HG03095 (cell line): Measurements from ENCODE around the gene MTM1.
A peak's percentile ranks its signal among the peaks of the same experiment; 100 is the strongest.

ENCODE experiments used
- ATAC-seq: cut with Tn5 transposase; IDR thresholded peaks from one replicate; pipeline ENCODE4 v1.9.1; 2021; ENCODE audit warnings: moderate library complexity; ENCODE audit not compliant: unreplicated experiment

MTM1 gene

GRCh38 chrX:150548251-150548650 is 20.2 kb upstream of the MTM1 start:
- no peak for ATAC-seq

DNA sequence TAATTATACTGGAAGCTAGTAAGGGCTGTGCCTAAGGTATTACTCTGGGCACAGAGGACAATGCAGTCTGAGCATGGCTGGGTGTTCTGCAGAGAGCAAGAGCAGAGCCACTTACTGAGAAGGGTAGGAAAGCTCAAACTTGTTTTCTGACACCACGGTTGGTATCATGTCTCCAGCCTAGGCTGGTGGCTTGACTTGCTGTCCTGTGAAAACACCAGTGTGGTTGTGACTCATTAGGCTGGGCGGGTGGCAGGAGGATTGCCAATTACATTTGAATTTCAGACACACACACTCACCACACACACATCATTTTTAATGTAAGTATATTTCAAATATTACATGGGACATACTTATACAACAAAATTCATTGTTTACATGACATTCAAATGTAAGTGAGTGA is 19.7 kb upstream of the MTM1 start:
- no peak for ATAC-seq

DNA sequence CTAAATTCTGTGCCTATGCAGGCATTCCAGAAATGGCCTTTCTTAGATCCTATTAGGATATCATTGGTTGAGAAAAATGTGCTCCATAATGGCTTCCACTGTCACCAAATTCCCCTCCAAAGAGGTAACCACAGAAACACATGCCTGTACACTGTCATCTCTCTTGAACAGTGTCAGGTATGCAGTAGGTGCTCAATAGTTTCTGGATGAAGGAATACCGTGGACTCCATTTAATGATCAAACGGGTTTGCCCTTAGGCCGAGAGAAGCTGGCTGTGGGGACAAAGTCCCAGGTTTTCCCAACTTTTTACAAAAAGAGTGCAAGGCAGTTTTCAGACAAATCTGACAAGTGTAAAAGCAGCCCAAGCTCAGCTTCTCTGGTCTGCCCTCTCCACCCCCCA is 16.5 kb upstream of the MTM1 start:
- no peak for ATAC-seq

DNA sequence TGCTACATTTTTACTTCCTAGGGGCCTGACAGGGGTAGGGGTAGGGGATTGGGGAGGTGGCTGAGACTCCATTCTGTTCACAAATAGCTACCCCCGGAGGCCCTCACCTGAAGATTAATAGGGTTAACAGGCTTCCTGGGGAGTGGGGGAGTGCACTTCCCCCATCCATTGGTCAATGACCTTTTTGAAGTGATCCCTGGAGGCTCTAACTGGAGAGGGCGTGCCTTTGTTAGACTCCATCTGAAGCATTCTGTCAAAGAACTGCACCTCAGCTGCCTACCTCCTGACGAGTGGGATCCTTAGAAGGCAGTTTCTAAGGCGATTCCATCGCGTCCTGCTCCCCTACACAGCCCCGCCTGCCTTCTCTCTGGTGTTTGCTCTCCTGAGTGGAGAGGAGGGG is 10.0 kb upstream of the MTM1 start:
- no peak for ATAC-seq

DNA sequence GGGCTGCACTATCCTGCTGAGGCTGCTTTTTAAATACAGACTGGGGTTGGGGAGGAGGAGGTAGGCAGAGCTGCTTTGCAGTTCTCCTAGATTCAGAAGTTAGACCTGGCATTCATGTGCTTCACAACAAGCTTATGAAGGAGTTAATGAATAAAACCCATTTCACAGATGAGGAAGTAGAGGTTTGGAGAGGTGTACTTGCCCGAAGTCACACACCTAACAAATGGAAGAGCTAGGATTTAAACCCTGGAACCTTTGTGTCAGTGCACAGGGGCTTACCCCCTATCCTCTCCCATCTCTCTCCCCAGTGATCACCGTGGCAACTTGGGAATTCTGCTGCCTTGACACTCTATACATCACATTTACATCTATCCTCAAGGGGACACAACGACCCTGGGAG is 3.6 kb upstream of the MTM1 start:
- ATAC-seq = no peak

DNA sequence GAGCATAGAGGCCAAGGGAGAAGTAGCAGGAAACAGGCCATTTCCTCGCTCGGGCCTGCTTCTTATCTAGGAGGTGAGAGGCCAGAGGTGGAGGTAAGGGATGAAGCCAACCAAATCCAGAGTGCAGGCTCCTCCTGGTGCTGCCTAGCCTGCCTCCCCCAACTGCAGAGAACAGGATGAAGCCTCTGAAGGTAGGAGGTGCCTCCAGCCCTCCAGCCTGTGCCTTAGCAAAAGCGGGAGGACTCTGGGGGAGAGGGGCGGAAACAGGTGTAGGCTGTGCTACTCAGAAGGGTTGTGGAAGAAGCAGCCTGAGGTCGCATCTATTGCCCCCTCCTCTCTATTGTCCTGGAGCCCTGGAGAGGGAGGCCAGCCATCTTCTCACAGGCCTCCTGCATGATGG is 2.9 kb upstream of the MTM1 start:
- ATAC-seq = no peak

GRCh38 chrX:150566734-150567182 is 1.7 kb upstream of the MTM1 start:
- ATAC-seq = no peak

DNA sequence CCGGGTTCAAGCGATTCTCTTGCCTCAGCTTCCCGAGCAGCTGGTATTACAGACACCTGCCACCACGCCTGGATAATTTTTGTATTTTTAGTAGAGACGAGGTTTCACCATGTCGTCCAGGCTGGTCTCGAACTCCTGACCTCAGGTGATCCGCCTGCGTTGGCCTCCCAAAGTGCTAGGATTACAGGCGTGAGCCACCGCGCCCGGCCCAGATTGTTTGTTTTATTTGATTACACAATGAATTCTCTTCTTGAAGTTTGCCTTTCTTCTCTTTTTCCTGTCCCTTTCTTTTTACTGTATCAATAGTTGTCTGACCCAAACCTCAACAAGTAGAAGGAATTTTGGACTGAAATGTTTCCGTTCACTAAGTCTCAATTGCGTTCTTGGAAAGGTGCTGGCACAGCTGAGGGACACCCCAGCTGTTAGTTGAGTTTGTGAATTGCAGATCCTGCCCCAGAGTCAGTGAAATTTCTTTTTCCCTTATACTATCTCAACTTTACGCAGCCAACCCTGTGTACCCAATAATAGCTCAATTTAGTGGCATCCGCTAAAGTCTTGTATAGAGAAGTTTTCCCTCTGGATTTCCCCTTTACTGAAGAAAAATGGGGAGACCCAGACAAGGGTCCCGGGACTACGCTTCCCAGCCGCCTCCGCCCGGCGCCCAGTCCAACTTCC is 639 bp upstream of the MTM1 start:
- no peak for ATAC-seq

- peak; percentile 25 for ATAC-seq
These were observed 695 bp downstream of the MTM1 start for GRCh38 chrX:150569155-150569477.

DNA sequence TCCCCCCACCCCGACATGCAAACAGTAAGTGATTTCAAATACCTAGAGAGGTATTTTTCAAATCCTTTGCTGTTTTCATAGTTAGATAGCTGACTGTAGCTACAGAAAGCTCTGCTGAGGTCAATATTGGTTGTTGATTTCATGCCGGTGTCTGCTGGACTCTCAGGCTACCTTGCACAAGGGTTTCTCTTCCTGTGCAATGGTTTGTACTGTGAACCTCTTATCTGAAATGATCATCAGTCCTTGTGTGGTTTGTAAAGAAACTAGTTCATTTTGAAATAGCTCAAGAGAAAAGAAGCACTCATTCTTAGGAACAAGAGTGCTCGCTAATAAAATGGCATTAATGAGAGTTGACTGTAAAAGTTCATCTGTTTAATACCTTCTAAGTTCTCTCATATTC is 2.1 kb downstream of the MTM1 start:
- ATAC-seq = no peak

GRCh38 chrX:150572206-150572605 is 3.8 kb downstream of the MTM1 start:
- no peak for ATAC-seq

- no peak for ATAC-seq
These were observed 4.7 kb downstream of the MTM1 start for GRCh38 chrX:150573106-150573505.

- no peak for ATAC-seq
These were observed 5.3 kb downstream of the MTM1 start for GRCh38 chrX:150573702-150574101.

- peak; percentile 52 for ATAC-seq
These were observed 6.4 kb downstream of the MTM1 start for GRCh38 chrX:150574559-150575418.

DNA sequence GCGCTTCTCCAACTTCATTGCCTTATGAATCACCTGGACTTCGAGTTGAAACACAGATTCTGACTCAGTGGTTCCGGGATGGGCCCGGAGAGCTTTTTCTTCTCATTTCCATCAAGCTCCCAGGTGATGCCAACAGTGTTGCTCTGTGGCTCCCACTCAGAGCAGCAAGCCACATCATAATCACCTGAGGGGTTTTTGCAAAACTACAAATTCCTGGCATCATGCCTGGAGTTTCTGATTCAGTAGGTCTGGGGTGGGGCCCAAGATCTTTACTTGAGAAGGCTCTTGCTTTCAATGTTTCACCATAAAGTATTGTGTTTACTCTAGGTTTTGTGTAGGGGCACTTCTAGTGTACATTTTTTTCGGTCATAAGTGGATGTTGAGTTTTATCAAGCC is 7.0 kb downstream of the MTM1 start:
- ATAC-seq = no peak

DNA sequence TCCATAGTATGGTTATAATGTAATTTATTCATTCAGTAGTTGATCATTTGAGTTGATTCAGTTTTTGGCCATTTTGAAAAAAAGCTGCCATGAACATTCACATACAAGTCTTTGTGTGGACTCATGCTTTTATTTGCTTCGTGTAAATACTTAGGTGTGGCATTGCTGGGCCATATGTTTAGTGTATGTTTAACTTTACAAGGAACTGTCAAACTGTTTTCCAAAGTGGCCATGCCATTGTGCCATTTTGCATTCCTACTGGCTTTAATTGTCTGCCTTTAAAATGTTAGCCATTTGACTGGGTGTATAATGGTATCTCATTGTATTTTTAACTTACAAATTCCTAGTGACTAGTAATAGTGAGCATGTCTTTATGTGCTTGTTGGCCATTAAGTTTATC is 8.8 kb downstream of the MTM1 start:
- ATAC-seq = no peak

DNA sequence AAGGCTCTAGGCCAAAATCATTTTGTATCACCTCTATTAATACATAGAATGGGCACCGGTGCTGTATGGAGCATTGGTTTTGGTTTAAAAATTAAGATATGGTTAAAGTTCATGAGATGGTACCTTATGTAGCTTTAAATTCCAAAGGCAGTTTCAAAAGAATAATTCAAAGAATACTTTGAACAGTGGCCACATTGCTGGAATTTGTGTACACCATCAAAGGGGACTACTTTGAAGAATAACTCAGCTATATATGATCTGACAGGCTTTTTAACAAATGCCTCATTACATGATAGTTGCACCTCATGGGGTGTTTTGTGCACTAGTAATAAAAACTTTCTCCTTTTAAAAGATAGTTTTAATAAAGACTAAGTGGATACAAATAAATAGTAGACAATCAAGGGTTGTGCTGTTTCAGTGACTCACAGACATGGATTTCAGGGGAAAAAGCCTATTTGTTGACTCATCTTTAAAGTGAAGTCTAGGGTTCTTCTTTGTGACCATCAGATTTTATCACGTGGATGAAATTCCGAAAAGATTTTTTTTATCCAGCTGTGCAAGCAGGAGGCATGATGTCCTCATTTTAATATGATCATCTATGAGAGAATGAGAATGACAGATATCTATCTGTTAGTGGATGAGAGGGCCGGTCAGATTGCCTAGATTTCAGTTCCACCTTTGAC is 12.8 kb downstream of the MTM1 start:
- ATAC-seq = no peak

- ATAC-seq = no peak
These were observed 14.0 kb downstream of the MTM1 start for GRCh38 chrX:150582338-150582948.

GRCh38 chrX:150587585-150588503 is 19.4 kb downstream of the MTM1 start:
- ATAC-seq = no peak

DNA sequence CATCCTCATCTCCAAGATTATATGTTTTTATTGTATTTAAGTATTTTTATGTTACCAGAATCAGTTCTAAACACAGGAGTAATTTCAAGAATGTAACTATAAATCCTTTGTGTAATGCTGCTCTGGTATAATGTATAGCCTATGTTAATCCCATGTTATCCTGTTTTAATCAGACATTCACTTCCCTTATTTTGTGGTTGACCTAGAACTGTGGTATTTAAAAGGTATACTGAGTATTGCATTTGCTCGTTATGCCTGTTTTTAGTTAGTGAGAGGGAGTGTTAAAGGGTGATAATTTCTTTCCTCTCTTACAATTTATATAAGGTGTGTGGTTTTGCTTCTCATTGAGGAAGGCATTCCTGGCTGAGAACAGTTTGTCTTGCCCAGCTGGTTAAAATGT is 26.2 kb downstream of the MTM1 start:
- no peak for ATAC-seq

DNA sequence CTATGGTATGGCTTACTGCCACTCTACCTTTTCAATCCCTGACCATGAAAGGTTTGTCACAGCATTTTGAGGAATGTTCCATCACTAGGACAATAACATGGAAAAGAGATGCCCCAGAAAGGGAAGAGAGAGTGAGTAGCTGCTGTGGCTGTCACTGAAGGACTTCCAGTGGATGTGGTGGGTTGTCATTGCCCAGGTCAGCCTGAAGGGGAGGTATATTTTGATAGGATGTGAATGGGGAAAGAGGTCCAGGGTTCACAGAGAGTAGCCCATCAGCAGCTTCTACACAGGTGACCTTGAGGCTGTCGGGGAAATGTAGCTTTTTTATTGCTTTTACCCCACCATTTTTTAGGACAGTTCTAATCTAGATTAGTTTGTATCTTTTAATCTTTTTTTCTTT is 30.8 kb downstream of the MTM1 start:
- no peak for ATAC-seq
